OCI-LY3 (cell line): Measurements from ENCODE around the gene HEXIM2.

Source experiments
- H2AFZ ChIP-seq: fragments of 200-600, 300-600 bp; shearing (Covaris generic); 2 replicates; pipeline ENCODE4 v1.6.0; 2014; ENCODE audit warnings: antibody characterized with exemption, low read depth, low read length
- H3K27ac ChIP-seq: fragments of 200-600, 300-600 bp; sonication (generic); 2 replicates; pipeline ENCODE4 v1.5.1; 2014; ENCODE audit warnings: mild to moderate bottlenecking, low read length, moderate library complexity, mixed read lengths
- H3K27me3 ChIP-seq: fragments of 200-600, 300-600 bp; sonication (generic); 2 replicates; pipeline ENCODE4 v1.6.1; 2014; ENCODE audit warnings: low read depth, low read length, mixed read lengths
- H3K36me3 ChIP-seq: fragments of 200-600, 300-600 bp; sonication (generic); replicated peaks from 2 replicates; pipeline ENCODE3; 2014; ENCODE audit warnings: low read depth, low read length, mixed read lengths
- H3K4me1 ChIP-seq: fragments of 300-600, 200-600 bp; sonication (generic); 2 replicates; pipeline ENCODE4 v1.6.1; 2014; ENCODE audit warnings: low read length, mixed read lengths
- H3K4me2 ChIP-seq: fragments of 200-600, 300-600 bp; sonication (generic); 2 replicates; pipeline ENCODE4 v1.6.1; 2014; ENCODE audit warnings: low read length, mixed read lengths
- H3K4me3 ChIP-seq: fragments of 300-600, 200-600 bp; sonication (generic); 2 replicates; pipeline ENCODE4 v1.5.1; 2014; ENCODE audit warnings: antibody characterized with exemption, mild to moderate bottlenecking, low read length, moderate library complexity
- H3K79me2 ChIP-seq: fragments of 300-600, 200-600 bp; shearing (Covaris generic); 2 replicates; pipeline ENCODE4 v1.6.1; 2014; ENCODE audit warnings: mild to moderate bottlenecking, low read length, mixed read lengths
- H3K9ac ChIP-seq: fragments of 300-600, 200-600 bp; shearing (Covaris generic); 2 replicates; pipeline ENCODE4 v1.6.0; 2014; ENCODE audit warnings: mild to moderate bottlenecking, low read length, moderate library complexity
- H3K9me3 ChIP-seq: fragments of 200-600, 300-600 bp; shearing (Covaris generic); 2 replicates; pipeline ENCODE4 v1.6.1; 2014; ENCODE audit warnings: low read length, mixed read lengths; ENCODE audit not compliant: insufficient read depth
- H4K20me1 ChIP-seq: fragments of 200-600, 300-600 bp; sonication (generic); 2 replicates; pipeline ENCODE4 v1.6.1; 2016; ENCODE audit warnings: low read length, mixed read lengths; ENCODE audit not compliant: insufficient read depth
- CTCF ChIP-seq: fragments of 200-600, 300-600 bp; sonication (generic); IDR thresholded peaks from 2 replicates; pipeline ENCODE4 v1.5.1; 2014; ENCODE audit warnings: antibody characterized with exemption, low read length, low read depth
- EZH2phosphoT487 ChIP-seq: fragments of 200-600 bp; shearing (Covaris generic); IDR thresholded peaks from 2 replicates; pipeline ENCODE4 v1.6.1; 2018; ENCODE audit warnings: antibody characterized with exemption, mixed run types, low read depth

Gene HEXIM2

GRCh38 chr17:45189009-45189408 lies 27.3 kb downstream of the HEXIM2 start:
- TF ChIP-seq CTCF (no peak), EZH2phosphoT487 (no peak)
- H3K9me3 ChIP-seq, result no peaks in the 10 kb centered on the region
- H3K4me3 ChIP-seq, result no peak overlapping the region
- no peak overlapping the region for H3K27ac ChIP-seq
- H4K20me1 ChIP-seq, result no peaks in the 10 kb centered on the region
- no peaks in the 10 kb centered on the region for H3K36me3 ChIP-seq
- H3K4me1 ChIP-seq, result no peaks in the 10 kb centered on the region
- no peak overlapping the region for H3K9ac ChIP-seq
- H3K27me3 ChIP-seq, result no peaks in the 10 kb centered on the region
- H2AFZ ChIP-seq, result no peak overlapping the region
- no peak overlapping the region for H3K4me2 ChIP-seq
- no peaks in the 10 kb centered on the region for H3K79me2 ChIP-seq

GRCh38 chr17:45190503-45191255 lies 29.0 kb downstream of the HEXIM2 start:
- Histone ChIP-seq H3K4me3 (no peak overlapping the region), H3K27ac (no peak overlapping the region), H3K4me1 (no peaks in the 10 kb centered on the region), H4K20me1 (no peaks in the 10 kb centered on the region), H3K9ac (no peak overlapping the region), H3K4me2 (no peak overlapping the region), H3K9me3 (no peaks in the 10 kb centered on the region), H3K36me3 (peaks cover 4% of the 10 kb centered on the region), H3K79me2 (no peaks in the 10 kb centered on the region), H3K27me3 (no peaks in the 10 kb centered on the region), H2AFZ (no peak overlapping the region)
- TF ChIP-seq CTCF (no peak), EZH2phosphoT487 (no peak)

- Histone ChIP-seq H3K4me2 (no peak overlapping the region), H3K4me1 (peaks cover 3% of the 10 kb centered on the region; the same call in 1 of the 2 replicates), H2AFZ (no peak overlapping the region), H3K4me3 (no peak overlapping the region), H3K79me2 (no peaks in the 10 kb centered on the region), H3K27ac (no peak overlapping the region), H4K20me1 (no peaks in the 10 kb centered on the region), H3K27me3 (no peaks in the 10 kb centered on the region), H3K36me3 (peaks cover 4% of the 10 kb centered on the region), H3K9ac (no peak overlapping the region), H3K9me3 (no peaks in the 10 kb centered on the region)
- TF ChIP-seq CTCF (no peak), EZH2phosphoT487 (no peak)
These were observed 33.7 kb downstream of the HEXIM2 start for GRCh38 chr17:45195424-45195823.

GRCh38 chr17:45197108-45197507 lies 35.4 kb downstream of the HEXIM2 start:
- H3K9ac ChIP-seq, result no peak overlapping the region
- H3K36me3 ChIP-seq, result peaks cover 4% of the 10 kb centered on the region
- H2AFZ ChIP-seq, result no peak overlapping the region
- H3K27ac ChIP-seq, result no peak overlapping the region
- H3K4me1 ChIP-seq, result peaks cover 3% of the 10 kb centered on the region; the same call in 1 of the 2 replicates
- no peaks in the 10 kb centered on the region for H3K27me3 ChIP-seq
- TF ChIP-seq CTCF, result no peak
- H3K4me2 ChIP-seq, result no peak overlapping the region
- no peaks in the 10 kb centered on the region for H3K9me3 ChIP-seq
- no peak overlapping the region for H3K4me3 ChIP-seq
- H3K79me2 ChIP-seq, result no peaks in the 10 kb centered on the region
- H4K20me1 ChIP-seq, result no peaks in the 10 kb centered on the region
